Measurements from ENCODE around the gene WDR93.
A peak's percentile ranks its signal among the peaks of the same experiment; 100 is the strongest.

WDR93 gene

DNA sequence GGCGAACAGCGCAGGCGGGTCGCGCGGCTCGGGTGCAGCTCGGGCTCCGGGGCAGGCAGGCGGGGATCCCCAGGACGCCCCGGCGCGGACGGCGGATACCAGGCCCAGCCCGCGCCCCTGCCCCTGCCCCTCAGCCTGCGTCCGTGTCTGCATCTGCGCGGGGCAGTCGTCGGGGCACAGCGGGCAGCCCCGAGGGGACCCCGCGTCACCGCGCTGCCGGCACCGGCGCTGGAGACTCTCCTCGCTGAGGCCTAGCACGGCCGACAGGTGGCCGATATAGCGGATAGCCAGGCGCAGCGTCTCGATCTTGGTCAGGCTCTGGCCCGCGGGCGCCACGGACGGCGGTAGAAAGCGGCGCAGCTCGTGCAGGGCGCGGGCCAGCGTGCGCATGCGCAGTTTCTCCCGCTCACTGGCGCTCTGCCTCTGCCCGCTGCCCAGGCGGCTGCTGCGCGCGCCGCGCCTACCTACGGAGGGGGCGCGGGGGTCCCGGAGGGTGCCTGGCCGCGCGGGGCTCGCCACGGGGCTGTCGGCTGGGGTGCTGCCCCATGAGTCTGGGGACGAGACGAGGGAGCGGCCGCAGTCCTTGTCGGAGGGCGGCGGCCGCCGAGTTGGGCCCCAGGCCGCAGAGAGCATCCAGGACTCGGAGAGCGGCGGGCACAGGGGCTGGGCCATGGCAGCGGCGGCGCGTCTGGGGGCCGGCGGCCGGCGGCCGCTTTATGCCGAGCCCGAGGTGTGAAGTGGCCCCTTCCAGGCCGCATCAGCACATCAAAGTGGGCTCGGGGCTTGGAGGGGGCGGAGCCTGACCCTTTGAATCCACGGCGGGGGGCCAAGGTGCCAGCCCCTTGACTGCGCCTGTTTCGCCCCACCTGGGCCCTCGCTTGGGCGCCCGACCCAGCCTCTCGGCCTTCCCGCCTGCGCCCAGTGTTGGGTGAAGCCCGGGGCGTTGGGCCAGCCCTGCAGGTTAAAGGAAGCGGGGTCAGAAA lies 60.2 kb downstream of the WDR93 start, which contains the start of gene MESP1:
MESP1 (minus strand) TSS at position 690 of the 983 bp plus-strand sequence; CDS start at position 672, 18 bp downstream.
- peak; percentile 89 for DNase-seq

DNA sequence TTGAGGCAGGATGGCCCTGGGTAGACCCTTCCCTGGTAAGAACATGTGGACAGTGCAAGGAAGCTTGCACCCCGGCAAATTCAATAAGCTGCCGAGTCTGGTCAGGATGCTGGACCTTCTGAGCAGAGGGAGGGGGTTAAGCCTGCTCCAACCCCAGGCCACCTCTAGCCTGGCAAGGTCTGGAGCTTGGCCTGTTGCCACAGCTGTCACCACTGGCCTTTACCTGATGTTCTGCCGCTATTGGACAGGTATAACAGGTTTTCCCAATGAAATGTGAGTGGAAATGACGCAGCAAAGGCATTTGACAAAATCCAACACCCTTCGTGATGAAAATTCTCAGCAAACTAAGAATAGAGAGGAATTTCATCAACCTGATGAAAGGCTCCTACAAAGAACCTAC lies 61.1 kb downstream of the WDR93 start:
- DNase-seq = no peak

DNA sequence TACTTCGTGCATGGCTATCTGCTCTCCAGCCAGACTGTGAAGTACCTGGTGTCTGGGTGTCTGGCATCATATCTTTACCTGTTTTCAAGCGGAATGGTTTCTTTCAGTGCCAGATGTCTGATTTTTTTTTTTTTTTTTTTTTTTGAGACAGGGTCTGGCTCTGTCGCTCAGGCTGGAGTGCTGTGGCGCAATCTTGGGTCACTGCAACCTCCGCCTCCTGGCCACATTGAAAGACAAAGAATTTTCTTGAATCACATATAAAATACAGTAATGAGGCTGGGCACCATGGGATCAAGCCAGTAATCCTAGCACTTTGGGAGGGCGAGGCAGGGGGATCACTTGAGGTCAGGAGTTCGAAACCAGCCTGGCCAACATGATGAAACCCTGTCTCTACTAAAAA lies 63.2 kb downstream of the WDR93 start:
- DNase-seq = no peak

DNA sequence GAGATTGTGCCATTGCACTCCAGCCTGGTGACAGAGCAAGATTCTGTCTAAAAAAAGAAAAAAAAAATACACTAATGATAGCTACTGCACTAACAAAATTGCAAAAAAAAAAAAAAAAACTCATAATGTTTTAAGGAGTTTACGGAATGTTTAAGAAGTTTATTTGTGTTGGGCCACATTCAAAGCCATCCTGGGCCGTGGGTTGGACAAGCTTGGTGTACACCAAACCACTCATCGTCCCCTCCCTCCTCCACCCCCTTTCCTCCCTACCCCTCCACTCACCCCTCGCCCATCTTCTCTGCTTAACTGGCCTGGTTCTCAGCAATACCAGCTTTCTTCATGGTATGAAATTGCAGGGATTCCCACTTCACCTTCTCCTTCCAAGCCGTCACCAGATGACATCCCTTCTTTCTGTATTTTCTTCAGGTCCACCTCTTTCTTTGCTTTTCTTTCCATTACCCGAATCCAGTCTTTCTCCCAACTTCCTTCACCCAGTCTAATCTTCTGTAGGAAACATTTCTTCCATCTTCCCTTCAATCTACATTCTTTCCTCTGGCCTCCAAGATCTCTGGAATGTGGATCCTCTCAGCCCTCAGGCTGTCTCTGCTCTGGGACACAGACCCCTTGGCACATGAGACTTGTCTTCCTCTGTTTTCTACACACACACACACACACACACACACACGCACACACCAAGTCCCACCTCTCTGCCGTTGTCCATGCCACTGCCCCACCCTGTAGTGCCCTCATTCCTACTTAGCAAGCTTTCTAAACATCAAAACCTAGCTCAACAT lies 63.9 kb downstream of the WDR93 start:
- DNase-seq = no peak

GRCh38 chr15:89755701-89756100 lies 65.1 kb downstream of the WDR93 start:
- DNase-seq = no peak

DNA sequence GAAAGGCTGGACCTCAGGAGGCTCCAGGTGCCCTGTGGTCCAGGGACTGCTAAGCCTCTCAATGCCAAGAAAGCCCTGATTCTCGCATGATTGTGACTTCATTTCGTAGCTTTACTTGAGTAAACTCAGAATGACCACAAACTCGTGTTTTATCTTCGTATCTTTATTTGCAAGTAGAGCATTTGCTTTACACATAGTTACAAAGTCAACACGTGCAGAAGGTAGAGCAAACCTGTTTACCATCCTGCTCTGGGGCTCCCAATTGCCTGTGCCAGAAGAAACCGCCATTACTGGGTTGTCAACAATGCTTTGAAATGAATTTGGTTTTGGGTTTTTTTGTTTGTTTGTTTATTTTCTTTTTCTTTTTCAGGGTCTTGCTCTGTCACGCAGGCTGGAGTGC lies 66.3 kb downstream of the WDR93 start:
- no peak for DNase-seq

- DNase-seq = no peak
Measured at GRCh38 chr15:89758283-89758682, 67.7 kb downstream of the WDR93 start.

DNA sequence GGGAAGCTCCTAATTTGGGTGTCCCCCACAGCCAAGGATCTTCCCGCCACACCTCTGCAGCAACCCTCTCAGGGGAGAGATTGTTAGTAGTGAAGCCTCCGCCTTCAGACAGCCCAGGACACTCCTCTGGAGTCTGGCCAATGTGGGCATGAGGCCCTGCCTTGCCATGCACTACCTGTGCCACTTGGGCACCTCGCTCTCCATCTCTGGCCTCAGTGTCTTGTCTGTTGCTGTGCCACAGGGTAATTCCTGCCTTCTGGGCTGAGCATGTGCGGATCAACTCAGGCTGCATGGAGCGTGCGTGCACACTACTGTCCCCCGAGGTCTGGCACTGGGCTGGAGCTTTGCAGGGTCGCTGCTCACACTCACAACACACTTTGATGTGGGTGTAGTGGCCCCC lies 68.4 kb downstream of the WDR93 start:
- no peak for DNase-seq

DNA sequence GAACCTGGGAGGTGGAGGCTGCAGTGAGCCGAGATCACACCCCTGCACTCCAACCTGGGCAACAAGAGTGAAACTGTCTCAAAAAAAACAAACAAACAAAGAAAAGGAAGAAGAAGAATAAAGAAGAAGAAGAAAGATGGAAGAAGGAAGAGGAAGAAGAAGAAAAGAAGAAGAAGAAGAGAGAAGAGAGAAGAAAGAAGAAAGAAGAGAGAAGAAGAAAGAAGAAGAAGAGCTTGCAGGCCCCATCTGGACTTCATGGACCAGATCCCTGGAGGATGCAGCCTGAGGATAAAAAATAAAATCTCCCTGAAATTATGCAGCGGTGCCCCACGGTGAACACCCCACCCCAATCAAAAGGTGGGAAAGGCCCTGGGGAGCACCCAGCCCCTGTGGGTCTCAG lies 69.2 kb downstream of the WDR93 start:
- DNase-seq = no peak

DNA sequence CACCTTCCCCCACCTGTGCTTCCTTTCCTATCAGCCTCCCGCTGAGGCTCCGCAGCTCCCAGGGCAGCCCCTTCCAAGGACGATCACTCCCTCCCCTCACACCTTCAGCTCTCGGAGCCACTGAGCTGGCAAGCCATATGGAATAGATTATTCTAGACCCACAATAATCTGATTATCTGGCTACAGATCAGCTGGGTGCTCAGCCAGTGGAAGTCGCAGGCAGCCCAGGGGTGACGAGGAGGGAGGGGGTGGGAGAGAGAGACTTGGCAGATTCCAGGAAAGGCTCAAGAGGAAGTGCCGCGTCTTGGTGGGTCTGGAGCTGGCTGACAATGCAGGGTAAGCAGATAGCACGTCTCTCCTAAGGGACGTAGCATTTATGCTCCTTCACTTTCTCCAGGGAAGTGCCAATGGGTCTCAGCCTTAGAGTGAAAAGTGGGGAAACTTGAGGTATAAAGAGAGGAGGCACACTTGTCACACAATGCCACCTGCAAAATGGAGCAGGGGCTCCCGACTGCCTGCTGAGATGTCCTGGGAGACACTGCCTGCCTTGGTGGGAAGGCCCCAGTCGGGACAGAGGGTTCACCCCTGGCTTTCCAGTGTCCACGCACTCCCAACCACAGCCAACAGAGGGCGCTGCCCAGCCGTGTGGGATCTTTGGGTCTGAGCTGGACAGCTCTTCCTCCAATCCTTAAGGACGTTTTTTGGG lies 69.8 kb downstream of the WDR93 start:
- peak; percentile 49 for DNase-seq

GRCh38 chr15:89761009-89761831 lies 70.6 kb downstream of the WDR93 start:
- no peak for DNase-seq

DNA sequence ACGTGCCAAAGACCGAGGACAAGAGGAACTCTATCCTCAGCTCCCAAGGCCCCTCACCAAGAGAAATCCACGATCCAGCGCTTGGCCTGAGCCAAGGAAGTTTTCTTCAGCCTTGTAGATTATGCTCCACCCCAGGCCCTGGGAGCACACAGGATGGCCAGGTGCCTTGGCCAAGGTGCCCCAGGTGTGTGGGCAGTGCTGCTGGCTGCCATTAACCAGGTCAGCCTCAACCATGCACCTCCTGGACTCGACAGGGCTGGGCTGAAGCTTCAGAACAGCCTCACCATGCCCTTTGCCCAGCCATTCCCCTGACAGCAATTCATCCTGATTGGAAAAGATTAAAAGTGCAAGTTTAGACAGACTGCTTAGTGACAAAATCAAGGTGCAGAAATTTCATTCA lies 71.3 kb downstream of the WDR93 start:
- DNase-seq = no peak

DNA sequence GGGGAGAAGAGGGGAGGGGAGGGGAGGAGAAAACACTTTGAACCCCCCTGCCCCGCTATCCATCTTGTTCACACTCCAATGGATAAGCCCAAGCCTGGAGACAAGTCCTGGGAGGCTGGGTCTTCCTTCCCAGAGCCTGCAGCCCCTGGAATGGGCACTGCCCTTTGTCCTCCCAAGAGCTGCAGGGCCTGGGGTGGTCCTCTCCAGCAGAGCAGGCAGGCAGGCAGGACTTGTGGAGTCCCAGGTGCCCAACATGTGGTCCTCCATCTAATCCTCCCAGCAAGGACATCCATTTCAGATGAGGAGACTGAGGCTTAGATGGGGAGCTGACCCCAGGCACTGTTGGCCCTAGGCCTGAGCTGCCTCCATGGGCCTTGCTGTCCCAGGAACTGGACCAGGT lies 75.1 kb downstream of the WDR93 start:
- no peak for DNase-seq

DNA sequence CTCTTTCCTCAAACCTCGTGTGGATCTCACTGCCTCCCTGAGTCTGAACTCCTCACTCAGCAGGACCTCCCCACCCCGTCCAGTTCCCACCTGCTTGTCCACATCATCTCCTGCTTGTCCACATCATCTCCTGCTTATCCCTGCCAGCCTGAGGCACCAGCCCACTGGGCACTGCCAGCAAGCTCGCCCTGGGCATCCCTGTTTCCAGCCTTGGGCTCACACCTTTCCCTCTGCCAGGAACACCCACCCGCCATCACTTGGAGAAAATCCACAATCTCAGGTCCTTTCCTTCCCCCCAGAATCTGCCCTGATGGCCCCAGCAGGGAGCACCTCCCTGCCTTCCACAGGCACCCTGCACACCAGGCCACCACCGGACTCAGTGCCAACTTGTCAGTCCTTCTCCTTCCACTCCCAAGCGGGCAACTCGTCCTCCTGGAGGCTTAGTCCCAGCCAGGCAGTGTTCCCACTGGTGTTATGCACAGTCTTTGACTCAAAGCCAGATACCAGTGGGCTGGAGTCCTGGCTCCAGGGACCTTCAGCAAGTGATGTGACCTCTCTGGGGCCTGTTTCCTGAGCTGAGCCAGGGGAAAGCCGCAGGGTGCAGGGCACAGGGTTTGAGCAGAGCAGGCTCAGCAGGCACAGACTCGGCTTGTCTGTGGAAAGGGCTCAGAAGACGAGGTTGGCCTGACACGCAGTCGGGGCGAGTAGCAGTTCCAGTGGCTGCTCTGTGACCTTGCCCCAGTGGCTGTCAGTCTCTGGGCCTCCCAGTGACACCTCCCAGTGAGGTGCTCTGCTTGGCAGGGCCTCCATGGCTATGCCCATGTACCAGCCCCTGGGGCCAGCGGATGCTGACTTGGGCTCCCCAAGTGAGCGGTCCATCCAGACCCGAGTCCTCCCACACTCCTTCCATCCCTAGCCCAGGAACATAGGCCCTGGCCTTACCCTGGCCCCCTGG lies 76.0 kb downstream of the WDR93 start:
- DNase-seq = no peak

DNA sequence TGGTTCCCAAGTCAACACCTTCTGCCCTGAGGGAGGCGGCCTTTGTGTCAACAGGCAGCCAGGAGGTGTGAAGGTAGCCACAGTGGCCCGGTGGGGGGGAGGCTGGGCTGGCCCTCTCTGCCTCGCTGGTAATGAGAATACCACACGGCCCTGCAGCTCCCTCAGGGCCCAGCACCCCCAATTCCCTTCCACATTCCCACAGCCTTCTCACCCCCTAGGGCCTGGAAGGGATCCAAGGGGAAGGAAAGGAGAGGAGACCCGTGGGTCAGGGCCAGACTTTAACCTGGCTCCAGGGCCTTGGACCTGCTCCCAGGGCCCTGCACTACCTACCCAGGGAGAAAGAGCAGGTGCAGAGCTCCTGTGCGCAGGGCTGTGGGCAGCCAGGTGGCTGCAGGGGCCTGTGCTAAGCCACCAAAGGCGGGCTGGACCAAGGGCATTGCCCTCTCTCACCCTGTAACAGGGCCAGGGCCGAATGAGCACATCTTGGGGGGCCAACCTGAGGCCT lies 76.9 kb downstream of the WDR93 start:
- no peak for DNase-seq

DNA sequence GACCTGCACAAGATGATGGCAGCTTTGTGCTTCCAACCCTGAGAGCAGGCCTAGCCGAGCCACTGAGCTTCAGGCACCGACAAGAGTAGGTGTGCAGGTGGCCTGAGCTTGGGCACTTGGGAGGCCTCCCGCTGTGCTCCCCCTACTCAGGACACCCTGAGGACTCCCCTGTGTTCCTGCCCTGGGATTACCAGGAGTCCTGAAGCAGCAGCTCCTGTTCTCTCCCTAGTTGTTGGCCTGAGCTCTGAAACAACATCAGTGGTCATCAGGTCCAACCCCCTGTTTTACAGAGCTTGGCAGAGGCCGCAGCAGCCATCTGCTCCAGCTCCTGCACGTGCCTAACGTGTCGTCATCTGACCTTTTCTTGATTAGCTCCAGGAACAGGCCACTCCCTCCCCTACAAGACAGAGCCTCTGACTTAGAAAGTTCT lies 77.5 kb downstream of the WDR93 start:
- DNase-seq = no peak

- no peak for DNase-seq
Measured at GRCh38 chr15:89769366-89769765, 78.8 kb downstream of the WDR93 start.

GRCh38 chr15:89770041-89770440 lies 79.4 kb downstream of the WDR93 start:
- DNase-seq = no peak

DNA sequence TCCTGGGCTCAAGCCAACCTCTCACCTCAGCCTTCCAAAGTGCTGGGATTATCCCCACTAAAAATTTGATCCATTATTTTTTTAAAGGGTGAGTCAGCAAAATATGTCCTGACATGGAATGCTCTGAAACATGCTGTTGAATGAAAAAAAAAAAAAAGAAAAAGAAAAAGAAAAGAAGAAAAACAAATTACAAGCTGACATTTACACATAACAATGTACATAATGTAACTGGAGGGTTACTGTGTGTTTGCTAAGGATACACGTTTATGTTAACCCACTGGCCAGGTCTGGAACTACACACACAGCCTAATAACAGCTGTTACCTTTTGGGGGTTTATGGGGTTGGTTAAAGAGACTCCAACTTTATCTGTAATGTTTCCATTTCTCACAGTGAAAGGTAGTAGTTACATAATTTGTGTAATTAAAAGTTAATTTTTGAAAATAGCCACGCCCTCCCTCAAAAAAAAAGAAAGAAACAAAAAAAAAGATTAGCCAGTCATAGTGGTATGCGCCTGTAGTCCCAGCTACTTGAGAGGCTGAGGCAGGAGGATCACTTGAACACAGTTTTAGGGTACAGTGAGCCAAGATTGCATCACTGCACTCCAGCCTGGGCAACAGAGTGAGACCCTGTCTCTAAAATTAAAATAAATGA lies 82.4 kb downstream of the WDR93 start:
- peak; percentile 17 for DNase-seq

DNA sequence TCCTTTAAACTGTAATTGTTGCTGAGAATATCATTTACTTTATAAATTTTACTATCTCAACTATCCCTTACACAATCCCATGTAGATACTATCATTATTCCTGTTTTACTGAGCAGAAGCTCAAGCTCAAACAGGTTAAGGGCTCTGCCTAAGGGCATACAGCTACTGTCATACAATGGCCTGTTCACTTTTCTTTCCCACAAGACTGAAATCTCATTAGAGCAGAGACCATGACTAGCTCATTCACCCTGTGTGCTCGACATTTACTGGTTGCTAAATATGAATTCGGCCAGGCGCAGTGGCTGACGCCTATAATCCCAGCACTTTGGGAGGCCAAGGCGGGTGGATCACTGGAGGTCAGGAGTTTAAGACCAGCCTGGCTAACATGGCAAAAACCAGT lies 83.9 kb downstream of the WDR93 start:
- no peak for DNase-seq

All from NCI-H69 (cell line).